ENCODE measurements around the gene KRTAP22-1. TPM values are rescaled to one million over a fixed set of nuclear protein-coding genes. Genes with fewer than 3 reads are reported as not detected.

The KRTAP22-1 gene
- total RNA-seq, 1 experiment from 2014 or later = not detected

DNA sequence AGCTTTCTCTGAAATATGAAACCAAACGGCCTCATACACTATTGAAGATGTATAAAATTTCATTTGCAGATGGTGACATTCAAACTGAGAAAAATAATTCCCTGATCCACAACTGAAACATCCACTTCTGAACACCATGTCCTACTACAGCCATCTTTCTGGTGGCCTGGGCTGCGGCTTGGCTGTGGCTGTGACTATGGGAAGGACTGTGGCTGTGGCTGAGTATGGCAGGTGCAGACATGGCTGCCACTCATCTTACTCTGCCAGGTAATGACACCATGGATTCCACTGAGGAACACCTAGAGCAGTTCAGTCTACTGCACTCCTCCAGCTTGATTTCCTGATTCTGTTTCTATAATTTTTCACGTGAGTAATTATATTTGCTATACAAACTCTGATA is 19.6 kb downstream of the KRTAP22-1 start, which contains the start of gene KRTAP20-4:
Gene KRTAP20-4 (plus strand): TSS at position 106 of the 400 bp plus-strand sequence.
- Histone ChIP-seq H3K4me3 (ENCODE audit: low read depth, low read length, poor library complexity, severe bottlenecking) (no peak within 1 kb of the TSS), H3K4me1 (ENCODE audit: insufficient read depth, low read length, poor library complexity, severe bottlenecking) (no peaks in the 10 kb centered on the region), H3K9me3 (ENCODE audit: low read depth, low read length, poor library complexity, severe bottlenecking) (no peaks in the 10 kb centered on the region), H3K27me3 (replicated peaks; ENCODE audit: insufficient read depth, low read depth, low read length, poor library complexity) (no peaks in the 10 kb centered on the region), H3K27ac (ENCODE audit: low read depth, low read length, poor library complexity, severe bottlenecking) (no peak within 1 kb of the TSS), H3K36me3 (ENCODE audit: insufficient read depth, low read length, poor library complexity, severe bottlenecking) (no peaks in the 10 kb centered on the region)
- no TSS peak for BruUV-seq (replicated peaks)
- TF ChIP-seq EZH2 (IDR thresholded peaks at IDR 0.05; ENCODE audit: borderline replicate concordance, low read depth, low read length, poor library complexity, severe bottlenecking) = no peak
- TF ChIP-seq, protein P1, sequence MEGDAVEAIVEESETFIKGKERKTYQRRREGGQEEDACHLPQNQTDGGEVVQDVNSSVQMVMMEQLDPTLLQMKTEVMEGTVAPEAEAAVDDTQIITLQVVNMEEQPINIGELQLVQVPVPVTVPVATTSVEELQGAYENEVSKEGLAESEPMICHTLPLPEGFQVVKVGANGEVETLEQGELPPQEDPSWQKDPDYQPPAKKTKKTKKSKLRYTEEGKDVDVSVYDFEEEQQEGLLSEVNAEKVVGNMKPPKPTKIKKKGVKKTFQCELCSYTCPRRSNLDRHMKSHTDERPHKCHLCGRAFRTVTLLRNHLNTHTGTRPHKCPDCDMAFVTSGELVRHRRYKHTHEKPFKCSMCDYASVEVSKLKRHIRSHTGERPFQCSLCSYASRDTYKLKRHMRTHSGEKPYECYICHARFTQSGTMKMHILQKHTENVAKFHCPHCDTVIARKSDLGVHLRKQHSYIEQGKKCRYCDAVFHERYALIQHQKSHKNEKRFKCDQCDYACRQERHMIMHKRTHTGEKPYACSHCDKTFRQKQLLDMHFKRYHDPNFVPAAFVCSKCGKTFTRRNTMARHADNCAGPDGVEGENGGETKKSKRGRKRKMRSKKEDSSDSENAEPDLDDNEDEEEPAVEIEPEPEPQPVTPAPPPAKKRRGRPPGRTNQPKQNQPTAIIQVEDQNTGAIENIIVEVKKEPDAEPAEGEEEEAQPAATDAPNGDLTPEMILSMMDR (conservative IDR thresholded peaks at IDR 0.05; ENCODE audit: low read depth, low read length) = no peak
- no peak for DNase-seq (ENCODE audit: low spot score)
- ChIA-PET POLR2A (ENCODE audit: low non-redundant PET) (no interaction called here), CTCF (no interaction called here)
- intact Hi-C loops (cut with micrococcal nuclease; ENCODE audit: unreplicated experiment) = no loop called here

DNA sequence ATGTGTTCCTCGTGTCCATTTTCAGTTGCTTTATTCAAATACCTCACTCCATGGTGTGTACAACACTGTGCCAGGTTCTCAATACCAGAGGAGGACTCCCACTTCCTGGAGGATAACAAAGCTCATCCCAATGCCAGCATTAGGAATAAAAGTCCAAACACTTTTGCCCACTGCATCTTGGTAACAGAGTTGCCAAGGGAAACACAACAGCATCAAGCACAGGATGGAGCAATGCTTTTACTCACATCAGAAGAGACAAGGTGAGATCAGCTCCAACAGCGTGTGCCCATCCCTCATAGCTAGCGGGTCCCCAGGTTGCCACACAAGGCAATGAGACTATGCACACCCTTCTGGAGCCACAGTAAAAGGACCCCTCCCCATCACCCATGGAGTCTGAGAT is 22.5 kb downstream of the KRTAP22-1 start:
- no TSS peak for BruUV-seq (replicated peaks)
- ChIA-PET POLR2A (ENCODE audit: low non-redundant PET) (no interaction called here), CTCF (no interaction called here)
- H3K27ac ChIP-seq (ENCODE audit: low read depth, low read length, poor library complexity, severe bottlenecking) = no peak overlapping the region
- no peaks in the 10 kb centered on the region for H3K4me1 ChIP-seq (ENCODE audit: insufficient read depth, low read length, poor library complexity, severe bottlenecking)
- intact Hi-C loops (cut with micrococcal nuclease; ENCODE audit: unreplicated experiment) = no loop called here
- no peaks in the 10 kb centered on the region for H3K36me3 ChIP-seq (ENCODE audit: insufficient read depth, low read length, poor library complexity, severe bottlenecking)
- no peak for DNase-seq (ENCODE audit: low spot score)
- H3K4me3 ChIP-seq (ENCODE audit: low read depth, low read length, poor library complexity, severe bottlenecking) = no peak overlapping the region
- no peaks in the 10 kb centered on the region for H3K9me3 ChIP-seq (ENCODE audit: low read depth, low read length, poor library complexity, severe bottlenecking)
- TF ChIP-seq EZH2 (IDR thresholded peaks at IDR 0.05; ENCODE audit: borderline replicate concordance, low read depth, low read length, poor library complexity, severe bottlenecking) = no peak
- TF ChIP-seq, protein P1 (conservative IDR thresholded peaks at IDR 0.05; ENCODE audit: low read depth, low read length) = no peak
- H3K27me3 ChIP-seq (replicated peaks; ENCODE audit: insufficient read depth, low read depth, low read length, poor library complexity) = no peaks in the 10 kb centered on the region

DNA sequence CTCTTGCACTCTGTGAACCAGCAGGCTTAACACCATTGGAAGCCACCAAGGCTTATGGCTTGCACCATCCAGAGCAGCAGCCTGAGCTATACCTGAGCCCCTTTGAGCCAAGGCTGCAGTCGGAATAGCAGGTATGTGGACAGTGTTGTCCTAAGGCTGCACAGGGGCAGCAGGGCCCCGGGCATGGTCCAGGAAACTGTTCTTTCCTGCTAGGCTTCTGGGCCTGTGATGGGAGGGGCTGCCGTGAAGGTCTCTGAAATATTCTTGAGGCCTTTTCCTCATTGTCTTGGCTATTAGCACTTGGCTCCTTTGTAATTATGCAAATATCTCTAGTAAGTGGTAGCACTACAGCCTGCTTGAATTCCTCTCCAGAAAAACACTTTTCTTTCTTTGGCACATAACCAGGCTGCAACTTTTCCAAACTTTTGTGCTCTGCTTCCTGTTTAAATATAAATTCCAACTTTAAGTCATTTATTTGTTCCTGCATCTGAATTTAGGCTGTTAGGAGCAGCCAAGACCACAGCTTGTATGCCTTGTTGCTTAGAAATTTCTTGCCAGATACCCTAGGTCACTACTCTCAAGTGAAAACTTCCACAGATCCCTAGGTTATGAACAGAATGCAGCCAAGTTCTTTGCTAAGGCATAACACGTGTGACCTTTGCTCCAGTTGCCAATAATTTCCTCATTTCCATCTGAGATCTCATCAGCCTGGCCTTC is 24.7 kb downstream of the KRTAP22-1 start:
- Histone ChIP-seq H3K9me3 (ENCODE audit: low read depth, low read length, poor library complexity, severe bottlenecking) (no peaks in the 10 kb centered on the region), H3K4me3 (ENCODE audit: low read depth, low read length, poor library complexity, severe bottlenecking) (no peak overlapping the region), H3K4me1 (ENCODE audit: insufficient read depth, low read length, poor library complexity, severe bottlenecking) (no peaks in the 10 kb centered on the region), H3K27ac (ENCODE audit: low read depth, low read length, poor library complexity, severe bottlenecking) (no peak overlapping the region), H3K27me3 (replicated peaks; ENCODE audit: insufficient read depth, low read depth, low read length, poor library complexity) (no peaks in the 10 kb centered on the region), H3K36me3 (ENCODE audit: insufficient read depth, low read length, poor library complexity, severe bottlenecking) (no peaks in the 10 kb centered on the region)
- BruUV-seq (replicated peaks) = no TSS peak
- CTCF ChIA-PET = no interaction called here
- intact Hi-C loops (cut with micrococcal nuclease; ENCODE audit: unreplicated experiment) = no loop called here
- POLR2A ChIA-PET (ENCODE audit: low non-redundant PET) = no interaction called here
- TF ChIP-seq EZH2 (IDR thresholded peaks at IDR 0.05; ENCODE audit: borderline replicate concordance, low read depth, low read length, poor library complexity, severe bottlenecking) = no peak
- TF ChIP-seq, protein P1 (conservative IDR thresholded peaks at IDR 0.05; ENCODE audit: low read depth, low read length) = no peak
- DNase-seq (ENCODE audit: low spot score) = no peak

All from A673 (cell line).